H1 (cell line): Measurements from ENCODE around the gene CLINT1. TPM values are rescaled to one million over a fixed set of nuclear protein-coding genes. Genes with fewer than 3 reads are reported as not detected.

Experiments used
- CTCF ChIA-PET: fragments of 300-600 bp; sonication (Branson Sonifier 250); formaldehyde crosslinking; loops from one replicate; lab custom pipeline; 2021; ENCODE audit not compliant: partially characterized antibody; lab: Charles Lee
- POLR2A ChIA-PET: fragments of 300-600 bp; sonication (Branson Sonifier 250); formaldehyde crosslinking; loops from one replicate; lab custom pipeline; 2021; ENCODE audit warnings: inconsistent platforms; ENCODE audit not compliant: partially characterized antibody; lab: Charles Lee
- DNase-seq, 2 experiments: peaks; one replicate each; pipeline versions ENCODE4 v3.0.0 to v3.0.0-alpha.2; 2010 to 2022; ENCODE audit warnings: low spot score in 2 of 2, low read depth in 1 of 2, mixed read lengths in 1 of 2
- FAIRE-seq: peaks from 2 replicates; lab custom pipeline; 2011; peaks lifted over from hg19 to GRCh38; lab: Jason Lieb, UNC
- H2AFZ ChIP-seq: 2 replicates; pipeline ENCODE4 v1.8.1; 2012; ENCODE audit warnings: low read length, inconsistent platforms
- H2AK5ac ChIP-seq: 2 replicates; pipeline ENCODE4 v1.6.1; 2013; ENCODE audit warnings: low read depth, low read length
- H2BK120ac ChIP-seq: replicated peaks from 2 replicates; pipeline ENCODE3; 2013; ENCODE audit warnings: low read depth, low read length, inconsistent platforms
- H2BK12ac ChIP-seq: 2 replicates; pipeline ENCODE4 v1.6.1; 2013; ENCODE audit warnings: low read depth, low read length
- H2BK15ac ChIP-seq: 2 replicates; pipeline ENCODE4 v1.6.1; 2013; ENCODE audit warnings: low read length
- H2BK20ac ChIP-seq: 2 replicates; pipeline ENCODE4 v1.6.1; 2013; ENCODE audit warnings: low read length
- H2BK5ac ChIP-seq: 2 replicates; pipeline ENCODE4 v1.6.1; 2013; ENCODE audit warnings: low read depth, low read length
- H3K14ac ChIP-seq: 2 replicates; pipeline ENCODE4 v1.6.1; 2013; ENCODE audit warnings: inconsistent platforms; ENCODE audit not compliant: insufficient read length
- H3K18ac ChIP-seq: 2 replicates; pipeline ENCODE4 v1.6.1; 2013; ENCODE audit warnings: low read length; ENCODE audit errors: extremely low read depth
- H3K23ac ChIP-seq: 2 replicates; pipeline ENCODE4 v1.6.1; 2013; ENCODE audit warnings: inconsistent platforms; ENCODE audit not compliant: insufficient read length
- H3K23me2 ChIP-seq: 2 replicates; pipeline ENCODE4 v1.6.1; 2013; ENCODE audit warnings: low read depth, low read length
- H3K27ac ChIP-seq: 2 replicates; pipeline ENCODE4 v1.6.1; 2011; ENCODE audit warnings: low read depth, low read length, inconsistent platforms
- H3K27me3 ChIP-seq, 4 experiments: replicated peaks in 1 of 4; 1 replicate in 1 of 4; 2 replicates in 3 of 4; pipeline versions ENCODE4 v1.6.1 to v1.8.1; 2011 to 2013; ENCODE audit warnings: low read length in 3 of 4, mild to moderate bottlenecking in 3 of 4, inconsistent platforms in 2 of 4, mixed read lengths in 2 of 4, moderate library complexity in 1 of 4; ENCODE audit not compliant: control insufficient read depth in 3 of 4, insufficient read depth in 3 of 4; ENCODE audit errors: extremely low read depth in 1 of 4
- H3K36me3 ChIP-seq, 4 experiments: 2 replicates each; pipeline versions ENCODE4 v1.6.1 to v1.8.1; 2011 to 2013; ENCODE audit warnings: mild to moderate bottlenecking in 4 of 4, low read length in 3 of 4, moderate library complexity in 2 of 4, control low read depth in 1 of 4, inconsistent platforms in 1 of 4; ENCODE audit not compliant: insufficient read depth in 4 of 4, control insufficient read depth in 2 of 4
- H3K4ac ChIP-seq: replicated peaks from 2 replicates; pipeline ENCODE3; 2013; ENCODE audit warnings: low read length, low read depth, mixed read lengths, inconsistent platforms; ENCODE audit not compliant: insufficient read length
- H3K4me1 ChIP-seq, 4 experiments: replicated peaks in 1 of 4; 1 replicate in 1 of 4; 2 replicates in 3 of 4; pipeline versions ENCODE4 v1.6.1 to v1.8.1; 2011 to 2013; ENCODE audit warnings: low read length in 3 of 4, inconsistent platforms in 2 of 4, mixed read lengths in 1 of 4; ENCODE audit not compliant: insufficient read depth in 4 of 4, control insufficient read depth in 3 of 4
- H3K4me2 ChIP-seq, 2 experiments: 2 replicates each; pipeline versions ENCODE4 v1.6.1 to v1.8.1; 2011 to 2013; ENCODE audit warnings: low read depth in 2 of 2, low read length in 2 of 2, control low read depth in 1 of 2, inconsistent platforms in 1 of 2, mild to moderate bottlenecking in 1 of 2; ENCODE audit not compliant: insufficient read depth in 1 of 2
- H3K4me3 ChIP-seq, 4 experiments: fragments of 200-600, 300-600 bp in 1 of 4; sonication (generic), shearing (Covaris generic), sonication (Bioruptor Twin) in 1 of 4; 2 replicates each; pipeline versions ENCODE4 v1.5.1 to v1.8.1; 2011 to 2016; ENCODE audit warnings: low read length in 4 of 4, low read depth in 3 of 4, control low read depth in 2 of 4, inconsistent platforms in 2 of 4, mild to moderate bottlenecking in 2 of 4, mixed read lengths in 1 of 4, moderate library complexity in 1 of 4; ENCODE audit not compliant: insufficient read depth in 2 of 4; ENCODE audit errors: extremely low read depth in 1 of 4
- H3K56ac ChIP-seq: replicated peaks from 2 replicates; pipeline ENCODE3; 2013; ENCODE audit warnings: low read depth, mild to moderate bottlenecking, mixed read lengths, low read length, inconsistent platforms; ENCODE audit not compliant: insufficient read length
- H3K79me1 ChIP-seq: 2 replicates; pipeline ENCODE4 v1.6.1; 2013; ENCODE audit warnings: low read depth, low read length, control low read depth
- H3K79me2 ChIP-seq, 2 experiments: 2 replicates each; pipeline versions ENCODE4 v1.6.1 to v1.8.1; 2012 to 2013; ENCODE audit warnings: low read length in 2 of 2, mild to moderate bottlenecking in 2 of 2, inconsistent platforms in 1 of 2; ENCODE audit not compliant: insufficient read depth in 2 of 2, control insufficient read depth in 1 of 2
- H3K9ac ChIP-seq, 4 experiments: replicated peaks in 1 of 4; 1 replicate in 1 of 4; 2 replicates in 3 of 4; pipeline versions ENCODE4 v1.6.1 to v1.8.1; 2011 to 2013; ENCODE audit warnings: low read depth in 3 of 4, low read length in 3 of 4, control low read depth in 2 of 4, mild to moderate bottlenecking in 2 of 4, moderate library complexity in 2 of 4, inconsistent platforms in 1 of 4; ENCODE audit errors: extremely low read depth in 1 of 4
- H3K9me3 ChIP-seq, 2 experiments: 2 replicates each; pipeline versions ENCODE4 v1.6.1 to v1.8.1; 2012 to 2013; ENCODE audit warnings: mild to moderate bottlenecking in 2 of 2, moderate library complexity in 2 of 2, control low read depth in 1 of 2, inconsistent platforms in 1 of 2, low read depth in 1 of 2, low read length in 1 of 2, mixed read lengths in 1 of 2; ENCODE audit not compliant: insufficient read depth in 2 of 2
- H4K20me1 ChIP-seq, 2 experiments: replicated peaks in 1 of 2; 2 replicates each; pipeline versions ENCODE3 to v1.8.1; 2011 to 2013; ENCODE audit warnings: inconsistent platforms in 2 of 2, low read length in 2 of 2, mild to moderate bottlenecking in 1 of 2; ENCODE audit not compliant: insufficient read depth in 2 of 2, control insufficient read depth in 1 of 2
- H4K5ac ChIP-seq: 2 replicates; pipeline ENCODE4 v1.6.1; 2013; ENCODE audit warnings: low read length, low read depth, mixed read lengths, inconsistent platforms; ENCODE audit not compliant: insufficient read length
- H4K8ac ChIP-seq: 2 replicates; pipeline ENCODE4 v1.8.0; 2013; ENCODE audit warnings: mild to moderate bottlenecking, moderate library complexity, low read length, inconsistent platforms; ENCODE audit not compliant: insufficient read depth; ENCODE audit errors: extremely low read depth
- H4K91ac ChIP-seq: replicated peaks from 2 replicates; pipeline ENCODE3; 2013; ENCODE audit warnings: low read length, mixed read lengths, inconsistent platforms; ENCODE audit not compliant: insufficient read length
- GABPA ChIP-seq: IDR thresholded peaks from 2 replicates; pipeline ENCODE4 v1.6.1; 2011; ENCODE audit warnings: mild to moderate bottlenecking, low read length, moderate library complexity, borderline replicate concordance; ENCODE audit not compliant: insufficient read depth
- WGBS, 2 experiments: shearing (Covaris generic) in 1 of 2; methylation state at CpG; one replicate each; pipeline versions ENCODE4 v1.1.6 to v1.1.7; 2013 to 2015; ENCODE audit warnings: low lambda C conversion rate in 2 of 2, mixed read lengths in 2 of 2, inconsistent platforms in 1 of 2, low coverage in 1 of 2, missing lambda C conversion rate in 1 of 2; ENCODE audit not compliant: insufficient replicate concordance in 2 of 2, insufficient coverage in 1 of 2, insufficient read length in 1 of 2; ENCODE audit errors: extremely low coverage in 1 of 2, missing lambda C conversion rate in 1 of 2; 5-methylcytosine and 5-hydroxymethylcytosine counted together
- polyA plus RNA-seq, 7 experiments: library from polyadenylated mRNA; depleted of rRNA in 3 of 7; stranded (reverse) in 5 of 7; unstranded in 2 of 7; fragments of >200 nt in 5 of 7; fragments of 200-250 nt in 2 of 7; gene quantifications; 1 replicate in 5 of 7; 2 replicates in 1 of 7; 4 replicates in 1 of 7; pipeline versions ENCODE4 v1.2.1 to v1.2.3, GENCODE V29; 2011 to 2013; ENCODE audit warnings: missing spikeins in 2 of 7, mixed read lengths in 2 of 7
- total RNA-seq: library from RNA; stranded (reverse); fragmentation: NEBNext Ultra II Directional; extraction: Animal tissue kit (Norgen Biotek cat#: 25700); gene quantifications from 2 replicates; pipeline ENCODE4 v1.2.1, GENCODE V29; 2021
- TF ChIP-seq, protein P1 (sequence below): IDR thresholded peaks from 2 replicates; pipeline ENCODE4 v1.6.1; 2012; ENCODE audit warnings: inconsistent platforms

CLINT1 gene
- total and polyA plus RNA-seq, 2 of the 8 experiments (the other 6 are each of a cell fraction or from before 2014, with no cell fraction given), result 85.9 to 140 TPM

DNA sequence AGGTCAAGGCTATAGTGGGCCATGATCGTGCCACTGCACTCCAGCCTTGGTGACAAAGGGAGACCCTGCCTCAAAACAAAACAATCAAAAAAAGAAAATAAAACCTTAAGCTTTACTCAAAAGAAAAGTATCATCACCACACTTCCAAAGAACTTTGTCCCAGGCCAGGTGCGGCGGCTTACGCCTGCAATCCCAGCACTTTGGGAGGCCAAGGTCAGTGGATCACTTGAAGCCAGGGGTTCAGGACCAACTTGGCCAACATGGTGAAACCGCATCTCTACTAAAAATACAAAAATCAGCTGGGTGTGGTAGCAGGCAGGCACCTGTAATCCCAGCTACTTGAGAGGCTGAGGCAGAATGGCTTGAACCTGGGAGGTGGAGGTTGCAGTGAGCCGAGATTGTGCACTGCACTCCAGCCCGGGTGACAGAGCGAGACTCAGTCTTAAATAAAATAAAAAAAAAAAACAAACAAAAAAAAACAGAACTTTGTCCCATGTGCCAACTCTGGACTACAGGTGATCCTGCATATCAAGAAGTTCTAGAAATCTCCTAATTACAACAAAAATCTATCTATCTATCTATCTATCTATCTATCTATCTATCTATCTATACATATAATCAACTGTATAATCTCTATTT lies 19.7 kb downstream of the CLINT1 start:
- Histone ChIP-seq H3K4me3 (no peak overlapping the region), H3K23ac (no peak overlapping the region), H3K79me2 (peaks cover 4 to 88% of the 10 kb centered on the region in 2 experiments; a peak in 3 of 4 replicates), H3K79me1 (no peaks in the 10 kb centered on the region; the same call in 1 of the 2 replicates), H2AFZ (no peak overlapping the region), H3K23me2 (no peaks in the 10 kb centered on the region; the same call in 1 of the 2 replicates), H2BK5ac (no peak overlapping the region), H4K91ac (no peak overlapping the region), H3K36me3 (no peaks in the 10 kb centered on the region; a peak in 1 of 8 replicates), H2BK20ac (no peak overlapping the region), H3K56ac (no peak overlapping the region), H3K4me2 (no peak overlapping the region), H2BK15ac (no peak overlapping the region), H3K18ac (no peak overlapping the region), H3K4ac (no peak overlapping the region), H3K14ac (no peak overlapping the region), H4K5ac (no peak overlapping the region), H2BK120ac (no peak overlapping the region), H3K27ac (no peak overlapping the region), H3K9me3 (no peaks in the 10 kb centered on the region), H3K27me3 (no peaks in the 10 kb centered on the region; a peak in 1 of 7 replicates), H2BK12ac (no peak overlapping the region), H3K9ac (no peak overlapping the region), H4K20me1 (peaks cover 5 to 9% of the 10 kb centered on the region in 2 experiments), H2AK5ac (no peak overlapping the region), H4K8ac (no peak overlapping the region), H3K4me1 (peaks cover 0 to 3% (median 0%) of the 10 kb centered on the region in 4 experiments; a peak in 1 of 7 replicates)
- CTCF ChIA-PET, result no interaction called here
- no peak for FAIRE-seq
- POLR2A ChIA-PET, result no interaction called here
- WGBS, 2 experiments, result 82% methylated on average over 8 of the region's 8 CpGs; no CpG with 5 or more reads in 1 of the 2 experiments
- TF ChIP-seq, protein P1, sequence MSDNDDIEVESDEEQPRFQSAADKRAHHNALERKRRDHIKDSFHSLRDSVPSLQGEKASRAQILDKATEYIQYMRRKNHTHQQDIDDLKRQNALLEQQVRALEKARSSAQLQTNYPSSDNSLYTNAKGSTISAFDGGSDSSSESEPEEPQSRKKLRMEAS, result no peak
- TF ChIP-seq GABPA, result no peak
- no peak for DNase-seq
